ENCODE measurements around the gene CCL27. TPM values are rescaled to one million over a fixed set of nuclear protein-coding genes. Genes with fewer than 3 reads are reported as not detected.
"Not testable (repeated sequence)": the region's sequence is repeated elsewhere in the genome, so short reads cannot be mapped to it uniquely, and the experiment has no call there.

CCL27 gene
- polyA plus RNA-seq, 4 donors, result 0.28 to 0.71 (median 0.54) TPM

DNA sequence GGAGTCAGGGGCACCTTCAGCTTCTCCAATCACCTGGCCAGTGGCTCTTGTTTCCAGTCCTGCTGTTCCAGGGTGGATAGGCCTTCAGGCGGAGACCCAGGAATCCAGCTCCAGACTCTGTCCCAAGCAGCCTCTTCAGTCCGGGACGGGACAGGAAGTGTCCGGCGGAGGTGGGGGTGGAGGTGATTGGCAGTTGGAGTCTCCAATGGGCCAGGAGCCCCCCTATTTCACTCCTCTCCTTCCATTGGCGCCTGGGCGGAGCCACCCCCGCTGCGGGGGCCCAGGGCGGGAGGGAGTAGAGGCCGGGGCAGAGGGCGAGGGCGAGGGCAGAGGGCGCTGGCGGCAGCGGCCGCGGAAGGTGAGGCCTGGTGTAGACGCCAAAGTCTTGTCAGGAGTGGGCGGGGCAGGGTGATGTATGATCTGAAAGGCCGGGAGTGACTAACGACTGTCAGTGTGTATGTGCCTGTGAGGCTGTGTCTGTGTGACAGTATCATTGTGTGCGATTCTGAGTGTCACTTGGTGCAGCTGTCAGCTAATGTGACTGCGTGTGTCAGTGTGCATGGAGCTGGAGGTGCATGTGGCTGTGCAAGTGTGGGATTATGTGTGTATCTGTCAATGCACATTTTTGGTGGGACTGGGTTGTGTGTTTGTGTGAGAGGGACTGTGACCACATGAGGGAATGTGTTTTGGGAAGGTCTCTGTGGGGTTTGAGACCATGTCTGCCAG is 10.4 kb downstream of the CCL27 start, which contains the start of gene IL11RA:
IL11RA (plus strand) TSS at position 310 of the 726 bp plus-strand sequence. CDS start 3,033 bp downstream, outside the sequence.
- DNase-seq (ENCODE audit: low read depth in 4 of 4, low spot score in 3 of 4), result peak in 3 of 4 donors; percentile 57 to 71 (median 62)

DNA sequence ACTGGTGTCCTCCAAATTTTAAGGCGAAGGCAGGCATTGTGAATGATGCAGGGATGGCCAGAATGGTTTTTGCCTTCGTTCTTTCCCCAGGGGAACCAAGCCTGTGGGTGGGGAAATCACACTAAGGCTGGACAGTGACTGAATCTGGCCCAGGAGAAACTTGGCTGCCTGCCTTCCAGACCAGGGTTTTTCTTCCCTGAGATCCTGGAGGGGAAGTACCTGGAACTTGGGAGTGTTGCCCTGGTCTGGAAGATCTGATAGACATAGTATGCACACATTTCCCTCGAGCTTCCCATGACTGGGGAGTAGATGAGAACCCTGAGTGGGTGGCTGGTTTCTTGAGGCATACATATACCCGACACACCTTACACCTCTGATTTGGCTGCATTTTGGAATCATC is 11.1 kb downstream of the CCL27 start:
- no peak for DNase-seq (ENCODE audit: low read depth in 4 of 4, low spot score in 3 of 4)

DNA sequence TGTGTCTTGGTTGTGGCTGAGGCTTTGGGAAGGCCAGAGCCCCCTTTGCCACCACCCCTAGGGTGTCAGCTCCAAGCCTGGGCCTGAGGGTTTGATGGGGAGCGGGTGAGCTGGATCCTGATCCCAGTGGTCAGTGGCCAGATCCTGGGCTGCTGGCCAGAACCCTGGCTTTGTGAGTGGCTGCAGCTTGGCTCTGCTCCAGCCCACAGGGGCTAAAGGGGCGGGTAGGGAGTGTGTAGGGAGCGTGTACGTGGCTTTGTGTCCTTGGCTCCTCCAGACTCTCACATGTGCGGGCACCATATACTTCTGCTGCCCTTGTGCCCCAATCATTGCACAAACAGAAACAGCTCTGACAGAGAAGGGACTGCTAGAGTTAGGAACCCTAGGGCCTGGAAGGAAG is 11.6 kb downstream of the CCL27 start:
- no peak for DNase-seq (ENCODE audit: low read depth in 4 of 4, low spot score in 3 of 4)

DNA sequence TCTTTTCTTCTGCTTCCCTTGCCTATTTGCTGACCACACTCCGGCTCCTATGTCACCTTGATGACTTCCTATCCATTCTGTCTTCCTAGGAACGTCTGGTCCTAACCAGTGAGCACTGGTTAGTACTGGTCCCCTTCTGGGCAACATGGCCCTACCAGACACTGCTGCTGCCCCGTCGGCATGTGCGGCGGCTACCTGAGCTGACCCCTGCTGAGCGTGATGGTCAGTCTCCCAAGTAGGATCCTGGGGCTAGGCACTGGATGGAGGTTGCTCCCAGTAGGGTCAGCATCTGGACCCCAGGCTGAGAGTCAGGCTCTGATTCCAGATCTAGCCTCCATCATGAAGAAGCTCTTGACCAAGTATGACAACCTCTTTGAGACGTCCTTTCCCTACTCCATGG is 13.8 kb downstream of the CCL27 start:
- DNase-seq (ENCODE audit: low read depth in 4 of 4, low spot score in 3 of 4), result no peak

DNA sequence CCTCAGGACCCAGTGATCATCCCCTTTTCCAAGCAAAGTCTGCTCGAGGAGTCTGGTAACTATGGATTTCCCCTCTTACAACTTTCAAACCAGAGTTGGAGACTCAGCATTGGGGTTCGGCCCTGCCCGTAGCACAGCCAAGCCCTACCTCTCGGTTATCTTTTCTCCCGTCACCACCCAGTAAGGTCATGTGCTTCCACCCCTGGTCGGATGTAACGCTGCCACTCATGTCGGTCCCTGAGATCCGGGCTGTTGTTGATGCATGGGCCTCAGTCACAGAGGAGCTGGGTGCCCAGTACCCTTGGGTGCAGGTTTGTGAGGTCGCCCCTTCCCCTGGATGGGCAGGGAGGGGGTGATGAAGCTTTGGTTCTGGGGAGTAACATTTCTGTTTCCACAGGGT is 14.8 kb downstream of the CCL27 start:
- no peak for DNase-seq (ENCODE audit: low read depth in 4 of 4, low spot score in 3 of 4)

DNA sequence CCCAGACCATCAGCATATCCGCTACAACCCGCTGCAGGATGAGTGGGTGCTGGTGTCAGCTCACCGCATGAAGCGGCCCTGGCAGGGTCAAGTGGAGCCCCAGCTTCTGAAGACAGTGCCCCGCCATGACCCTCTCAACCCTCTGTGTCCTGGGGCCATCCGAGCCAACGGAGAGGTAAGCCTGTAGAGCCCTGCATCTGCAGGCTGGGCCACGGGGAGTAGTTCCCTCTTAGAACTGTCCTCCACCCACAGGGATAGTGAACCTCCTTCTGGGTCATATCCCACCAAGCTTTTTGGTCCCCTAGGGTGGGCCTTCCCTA is 15.4 kb downstream of the CCL27 start:
- no peak for DNase-seq (ENCODE audit: low read depth in 4 of 4, low spot score in 3 of 4)

DNA sequence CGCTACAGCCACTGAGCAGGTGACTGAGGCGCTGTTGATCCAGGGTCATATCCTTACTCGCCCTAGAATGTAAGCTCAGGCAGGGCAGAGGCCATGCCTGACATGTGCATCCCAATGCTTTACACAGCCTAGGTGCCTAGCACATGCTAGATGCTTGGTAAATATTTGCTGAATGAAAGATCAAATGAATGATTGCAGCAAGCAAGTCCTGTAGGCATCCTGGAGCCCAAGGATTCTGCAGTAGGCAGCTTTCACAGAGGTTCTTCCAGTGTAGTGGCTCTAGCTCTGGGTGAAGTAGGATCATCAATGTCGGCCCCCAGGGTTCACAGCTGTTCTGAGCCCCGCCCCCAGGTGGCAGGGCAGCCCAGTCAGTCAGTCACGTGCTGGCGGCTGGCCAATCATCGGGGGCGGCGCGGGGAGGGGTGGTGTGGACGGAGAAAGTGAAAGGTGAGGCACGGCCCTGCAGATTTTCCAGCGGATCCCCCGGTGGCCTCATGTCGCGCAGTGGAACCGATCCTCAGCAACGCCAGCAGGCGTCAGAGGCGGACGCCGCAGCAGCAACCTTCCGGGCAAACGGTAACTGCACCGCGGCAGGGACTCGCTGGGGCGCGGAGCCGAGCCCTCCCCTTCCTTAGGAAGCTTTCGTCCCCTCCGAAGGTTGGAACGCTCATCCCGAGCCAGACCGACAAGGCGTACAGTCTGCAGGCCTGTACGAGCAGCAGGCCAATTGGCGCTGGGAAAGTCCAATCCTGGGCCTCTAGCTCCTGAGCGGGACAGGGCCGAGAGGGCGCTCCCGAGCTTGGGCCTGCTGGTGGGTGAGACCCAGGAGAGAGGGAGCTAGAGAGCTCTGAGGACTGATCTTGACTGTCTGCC is 16.0 kb downstream of the CCL27 start, which contains the start of gene GALT:
GALT (plus strand) TSS at position 465 of the 873 bp plus-strand sequence; CDS start at position 495, 30 bp downstream.
- peak in 3 of 4 donors; percentile 79 to 86 (median 85) for DNase-seq (ENCODE audit: low read depth in 4 of 4, low spot score in 3 of 4)

DNA sequence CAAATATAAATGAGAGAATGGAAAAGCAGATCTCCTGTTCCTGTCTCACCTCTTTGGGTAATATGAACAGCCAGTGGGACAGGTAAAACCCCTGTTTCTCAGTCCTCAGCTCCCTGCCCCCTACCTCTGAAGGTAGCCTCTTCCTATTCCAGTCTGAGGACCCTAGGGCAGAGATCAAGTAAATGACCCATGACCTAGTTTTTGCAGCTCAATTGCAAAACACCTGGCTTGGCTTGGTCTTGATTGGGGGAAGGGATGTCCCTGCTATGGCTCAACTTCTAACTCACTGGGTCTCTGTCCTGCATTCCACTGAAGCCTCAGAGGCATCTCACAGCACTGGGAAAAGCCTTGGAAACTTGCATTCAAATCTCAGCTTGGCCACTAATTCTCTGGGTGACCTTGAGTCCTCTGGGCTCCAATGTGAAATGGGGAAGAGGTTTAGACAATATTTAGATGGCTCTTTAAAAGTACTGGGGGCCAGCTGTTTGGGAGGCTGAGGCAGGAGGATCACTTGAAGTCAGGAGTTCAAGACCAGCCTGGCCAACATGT is 17.6 kb downstream of the CCL27 start:
- no peak for DNase-seq (ENCODE audit: low read depth in 4 of 4, low spot score in 3 of 4)

DNA sequence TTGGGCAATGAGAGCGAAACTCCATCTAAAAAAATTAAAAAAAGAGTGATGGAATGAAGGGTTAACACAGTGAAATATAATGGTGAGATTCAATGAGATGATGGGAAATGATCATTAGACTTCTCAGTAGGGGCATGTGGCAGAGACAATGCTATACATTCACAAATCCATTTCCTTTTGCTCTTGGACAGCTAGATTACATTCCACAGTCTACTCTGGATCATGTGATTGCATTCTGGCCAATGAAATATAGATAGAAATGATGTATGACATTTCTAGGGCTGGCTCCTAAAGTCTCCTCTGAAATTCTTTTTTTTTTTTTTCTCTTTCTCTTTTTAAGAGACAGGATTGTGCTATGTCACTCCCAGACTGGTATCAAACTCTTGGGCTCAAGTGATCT is 19.8 kb downstream of the CCL27 start:
- DNase-seq (ENCODE audit: low read depth in 4 of 4, low spot score in 3 of 4), result no peak

DNA sequence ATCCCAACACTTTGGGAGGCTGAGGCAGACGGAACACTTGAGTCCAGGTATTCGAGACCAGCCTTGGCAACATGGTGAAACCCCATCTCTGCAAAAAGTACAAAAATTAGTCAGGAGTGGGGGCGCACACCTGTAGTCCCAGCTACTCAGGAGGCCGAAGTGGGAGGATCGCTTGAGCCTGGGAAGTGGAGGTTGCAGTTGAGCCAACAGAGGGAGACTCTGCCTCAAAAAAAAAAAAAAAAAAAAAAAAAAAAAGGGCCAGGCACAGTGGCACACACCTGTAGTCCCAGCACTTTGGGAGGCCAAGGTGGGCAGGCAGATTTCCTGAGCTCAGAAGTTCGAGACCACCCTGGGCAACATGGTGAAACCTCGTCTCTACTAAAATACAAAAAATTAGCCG is 23.1 kb downstream of the CCL27 start:
- DNase-seq (ENCODE audit: low read depth in 4 of 4, low spot score in 3 of 4), result not testable (repeated sequence)

DNA sequence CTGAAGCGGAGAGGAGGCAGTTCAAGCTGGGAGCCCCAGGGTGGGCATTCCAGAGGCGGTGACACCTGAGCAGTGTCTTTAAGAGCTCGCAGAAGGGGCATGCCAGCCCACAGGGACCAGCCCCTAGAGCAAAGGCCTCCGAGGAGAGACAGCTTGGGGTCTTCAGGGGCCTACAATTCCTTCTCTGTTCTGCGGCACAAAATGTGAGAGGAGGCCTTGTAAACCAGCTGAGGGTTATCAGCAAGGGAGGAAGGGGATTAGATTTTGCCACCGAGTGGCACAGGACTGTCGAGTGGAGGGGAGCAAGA is 24.4 kb downstream of the CCL27 start:
- DNase-seq (ENCODE audit: low read depth in 4 of 4, low spot score in 3 of 4), result no peak

DNA sequence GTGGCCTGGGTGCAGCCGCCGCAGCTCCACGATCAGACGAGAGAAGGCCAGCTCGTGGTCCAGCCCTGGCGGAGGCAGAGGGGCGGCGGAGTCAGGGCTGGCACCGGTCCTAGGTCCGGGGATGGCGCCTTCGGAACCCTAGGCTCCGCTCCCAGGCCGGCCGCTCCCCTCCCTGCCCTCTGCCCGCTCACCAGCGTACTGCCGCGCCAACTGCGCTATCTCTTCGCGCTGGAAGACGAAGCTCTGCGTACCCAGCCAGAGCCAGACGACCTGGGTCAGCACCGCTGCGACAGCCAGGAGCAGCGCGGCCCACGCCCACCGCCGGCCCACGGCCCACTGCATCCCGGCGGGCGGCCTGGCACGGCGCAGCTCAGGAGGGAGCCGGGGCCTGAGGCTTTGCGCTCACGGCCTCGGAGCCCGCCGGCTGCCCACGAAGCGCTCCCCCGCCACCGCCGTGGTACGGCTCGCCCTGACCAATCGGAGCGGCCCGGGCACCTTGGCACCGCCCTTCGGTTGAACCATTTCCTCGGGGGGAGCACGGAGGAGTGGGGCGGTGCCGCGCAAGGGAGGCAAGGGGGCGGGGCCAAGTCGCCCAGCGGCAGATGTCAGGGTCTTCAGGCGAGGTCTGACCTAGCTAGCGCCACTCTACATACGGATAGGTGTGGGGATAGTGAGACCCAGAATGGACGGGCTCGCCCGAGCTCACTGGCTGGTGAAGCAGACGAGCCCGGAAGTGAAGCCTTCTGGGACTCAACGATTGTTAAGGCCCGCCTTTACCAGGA is 24.9 kb downstream of the CCL27 start, which contains the start of gene SIGMAR1:
SIGMAR1 (minus strand) TSS at position 432 of the 782 bp plus-strand sequence; CDS start at position 342, 90 bp downstream.
- peak; percentile 84 to 87 (median 85) for DNase-seq (ENCODE audit: low read depth in 4 of 4, low spot score in 3 of 4)

DNA sequence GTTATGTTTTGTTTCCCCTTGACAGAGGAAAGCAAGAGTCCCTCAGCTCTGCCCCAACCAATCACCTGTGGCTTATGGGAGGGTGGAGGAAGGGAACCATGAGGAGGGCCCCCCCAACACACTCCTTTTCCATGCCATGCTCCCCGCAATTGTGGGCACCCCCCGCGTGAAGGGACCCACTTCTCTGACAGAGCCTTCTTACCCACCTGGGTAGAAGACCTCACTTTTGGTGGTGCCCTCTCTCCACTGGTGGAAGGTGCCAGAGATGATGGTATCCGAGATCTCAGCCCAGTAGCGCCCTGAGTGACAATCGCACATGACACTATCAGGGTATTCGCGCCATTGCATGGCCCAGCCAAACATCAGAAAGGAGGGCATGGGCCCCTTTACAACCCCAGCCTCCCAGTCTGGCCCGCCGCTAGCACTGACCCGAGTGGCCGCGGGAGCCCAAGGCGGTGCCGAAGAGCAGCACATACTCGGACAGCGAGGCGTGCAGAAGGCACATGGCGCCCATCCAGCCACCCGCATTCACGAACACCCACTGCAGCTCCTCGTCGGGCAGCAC is 25.6 kb downstream of the CCL27 start:
- no peak for DNase-seq (ENCODE audit: low read depth in 4 of 4, low spot score in 3 of 4)

DNA sequence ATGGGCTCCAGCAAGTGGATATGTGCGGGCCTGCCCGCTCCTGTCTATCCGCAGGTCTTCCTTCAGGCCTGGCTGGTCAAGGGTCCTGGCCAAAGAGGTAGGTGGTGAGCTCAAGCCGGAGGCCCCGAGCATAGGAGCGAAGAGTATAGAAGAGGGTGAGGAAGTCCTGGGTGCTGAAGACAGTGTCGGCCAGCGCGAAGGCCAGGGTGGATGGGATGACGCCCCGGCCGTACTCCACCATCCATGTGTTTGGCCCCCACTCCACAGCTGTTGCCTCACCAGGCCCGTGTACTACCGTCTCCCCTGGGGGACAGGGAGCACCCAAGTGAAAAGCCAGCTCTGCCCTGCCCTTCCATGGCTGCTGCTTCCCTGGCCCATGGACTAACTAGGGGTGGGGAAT is 26.9 kb downstream of the CCL27 start:
- DNase-seq (ENCODE audit: low read depth in 4 of 4, low spot score in 3 of 4), result no peak

DNA sequence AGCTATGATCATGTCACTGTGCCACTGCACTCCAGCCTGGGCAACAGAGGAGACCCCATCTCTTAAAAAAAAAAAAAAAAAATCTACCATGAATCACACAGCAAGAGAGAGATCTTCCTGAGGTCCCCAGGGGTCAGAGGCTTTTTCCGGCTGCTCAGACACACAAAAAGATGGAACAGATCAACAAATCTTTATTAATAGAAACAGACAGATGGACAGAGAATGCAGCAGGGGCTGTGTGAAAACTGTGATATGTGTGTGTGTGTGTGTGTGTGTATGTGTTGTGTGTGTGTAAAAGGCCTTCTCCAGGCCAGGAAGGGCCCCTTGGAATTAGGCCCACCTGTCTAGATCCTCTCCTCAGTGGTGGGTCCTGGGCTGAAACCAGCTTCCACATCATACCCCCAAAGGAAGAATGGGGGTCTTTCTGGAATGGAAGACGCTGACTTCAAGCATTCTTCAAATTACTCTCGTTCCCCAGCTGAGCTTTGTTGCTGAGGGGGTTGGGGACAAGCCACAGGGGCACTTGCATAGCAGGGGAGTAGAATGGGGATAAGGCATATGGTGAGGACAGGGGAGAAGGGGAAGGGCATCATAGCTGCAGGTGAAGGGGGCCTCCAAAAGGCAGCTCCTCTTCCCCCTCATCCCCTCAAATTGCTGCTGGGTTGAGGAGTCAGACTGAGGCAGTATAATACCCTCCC is 27.8 kb downstream of the CCL27 start:
- DNase-seq (ENCODE audit: low read depth in 4 of 4, low spot score in 3 of 4), result no peak

DNA sequence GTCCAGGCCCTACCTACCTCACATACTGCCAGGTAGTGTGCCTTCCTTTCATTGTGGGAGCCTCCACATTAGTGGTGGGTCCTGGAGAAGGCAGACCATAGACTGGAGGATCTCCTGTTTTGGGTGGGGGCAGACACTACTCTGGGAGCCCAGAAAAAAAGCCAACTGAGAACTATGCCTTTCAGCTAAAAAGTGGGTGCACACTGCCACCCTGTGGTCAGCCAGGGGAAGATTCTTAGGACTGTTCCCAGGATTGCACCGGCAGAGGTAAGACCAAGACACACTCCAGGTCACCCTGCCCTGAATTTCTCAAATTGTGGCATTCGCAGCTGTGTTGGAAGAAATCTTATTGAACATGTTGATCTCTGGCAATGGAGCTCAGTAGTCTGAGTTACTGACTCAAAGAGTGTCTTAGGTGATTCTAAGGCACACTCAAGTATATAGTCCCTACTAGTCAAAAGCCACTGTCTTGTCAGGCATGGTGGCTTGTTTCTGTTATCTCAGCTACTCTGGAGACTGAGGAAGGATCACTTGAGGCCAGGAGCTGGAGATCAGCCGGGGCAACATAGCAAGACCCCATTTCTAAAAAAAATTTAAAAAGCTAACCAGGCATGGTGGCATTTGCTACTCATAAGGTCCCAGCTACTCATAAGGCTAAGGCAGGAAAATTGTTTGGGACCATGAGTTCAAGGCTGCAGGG is 28.5 kb downstream of the CCL27 start:
- no peak for DNase-seq (ENCODE audit: low read depth in 4 of 4, low spot score in 3 of 4)

DNA sequence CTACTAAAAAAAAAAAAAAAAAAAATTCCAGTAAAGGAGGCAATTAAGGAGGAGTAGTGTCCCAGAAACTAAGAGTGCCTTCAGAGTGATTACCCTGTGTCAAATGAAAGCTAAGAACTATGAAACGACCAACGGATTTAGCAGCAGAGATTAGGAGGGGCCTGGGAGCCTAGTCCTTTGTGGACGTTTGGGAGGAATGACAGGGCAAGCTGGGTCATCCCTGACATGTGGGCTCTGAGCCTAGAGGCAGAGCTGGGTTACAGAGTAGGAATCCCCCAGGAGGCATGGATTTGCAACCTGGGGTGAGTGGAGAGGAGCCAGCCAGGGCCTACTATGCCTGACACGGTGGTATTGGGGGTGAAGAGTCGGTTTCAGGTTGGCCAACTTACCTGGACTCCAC is 29.3 kb downstream of the CCL27 start:
- DNase-seq (ENCODE audit: low read depth in 4 of 4, low spot score in 3 of 4), result no peak

DNA sequence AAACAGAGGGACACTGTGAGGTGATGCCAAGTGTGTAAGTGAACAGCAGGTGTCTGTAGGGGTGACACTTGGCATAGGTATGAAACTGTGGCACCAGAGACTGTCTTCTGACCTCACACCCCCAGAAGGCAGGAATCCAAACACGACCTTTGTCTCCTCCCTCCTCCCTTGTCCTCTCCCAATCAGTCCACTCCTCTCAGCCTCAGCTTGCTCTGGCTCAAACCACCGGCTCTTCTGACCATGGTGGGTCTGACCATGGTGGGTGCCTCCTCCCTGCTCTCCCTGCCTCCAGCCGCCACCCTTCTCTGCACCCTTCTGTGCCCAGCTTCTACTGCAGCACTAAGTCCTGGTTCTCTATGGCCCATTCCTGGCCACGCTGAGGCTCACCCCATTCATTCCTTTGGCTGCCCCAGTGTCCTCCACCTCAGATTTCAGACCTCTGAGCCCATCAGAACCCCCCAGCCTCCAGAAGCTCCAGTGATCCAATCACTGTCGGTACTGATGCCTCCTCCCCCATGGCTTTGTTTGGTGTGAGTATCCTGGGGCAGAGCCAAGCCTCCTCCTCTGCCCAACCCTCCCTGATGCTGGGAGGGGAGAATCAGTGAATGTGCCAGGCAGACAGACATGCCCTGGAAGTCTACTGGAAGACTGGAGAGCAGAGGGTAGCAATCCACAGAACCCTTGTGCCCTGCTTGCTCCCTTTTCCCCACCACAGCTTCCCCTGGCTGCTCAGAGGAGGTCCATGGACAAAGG is 31.9 kb downstream of the CCL27 start:
- no peak for DNase-seq (ENCODE audit: low read depth in 4 of 4, low spot score in 3 of 4)

DNA sequence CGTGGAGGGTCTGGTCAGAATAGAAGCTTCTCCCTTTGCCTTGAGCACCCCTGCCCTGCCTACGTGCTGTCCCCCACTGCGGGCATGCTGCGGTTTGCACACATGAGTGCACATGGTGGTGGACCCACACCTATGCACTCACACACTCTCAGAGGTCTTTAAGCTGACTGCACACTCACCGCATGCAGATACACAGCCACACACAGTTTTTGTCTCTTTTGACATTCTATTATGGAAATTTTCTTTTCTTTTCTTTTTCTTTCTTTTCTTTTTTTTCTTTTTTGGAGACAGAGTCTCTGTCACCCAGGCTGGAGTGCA is 33.0 kb downstream of the CCL27 start:
- no peak for DNase-seq (ENCODE audit: low read depth in 4 of 4, low spot score in 3 of 4)

Measured in right renal pelvis (tissue), 4 donors.